HG02678 (cell line): ENCODE measurements around the gene AXIN1.
A peak's percentile ranks its signal among the peaks of the same experiment; 100 is the strongest.
"Not testable (repeated sequence)": the region's sequence is repeated elsewhere in the genome, so short reads cannot be mapped to it uniquely, and the experiment has no call there.

ENCODE experiments used
- ATAC-seq: cut with Tn5 transposase; IDR thresholded peaks from one replicate; pipeline ENCODE4 v1.9.1; 2021; ENCODE audit warnings: mild to moderate bottlenecking, moderate library complexity; ENCODE audit not compliant: unreplicated experiment

AXIN1 gene

DNA sequence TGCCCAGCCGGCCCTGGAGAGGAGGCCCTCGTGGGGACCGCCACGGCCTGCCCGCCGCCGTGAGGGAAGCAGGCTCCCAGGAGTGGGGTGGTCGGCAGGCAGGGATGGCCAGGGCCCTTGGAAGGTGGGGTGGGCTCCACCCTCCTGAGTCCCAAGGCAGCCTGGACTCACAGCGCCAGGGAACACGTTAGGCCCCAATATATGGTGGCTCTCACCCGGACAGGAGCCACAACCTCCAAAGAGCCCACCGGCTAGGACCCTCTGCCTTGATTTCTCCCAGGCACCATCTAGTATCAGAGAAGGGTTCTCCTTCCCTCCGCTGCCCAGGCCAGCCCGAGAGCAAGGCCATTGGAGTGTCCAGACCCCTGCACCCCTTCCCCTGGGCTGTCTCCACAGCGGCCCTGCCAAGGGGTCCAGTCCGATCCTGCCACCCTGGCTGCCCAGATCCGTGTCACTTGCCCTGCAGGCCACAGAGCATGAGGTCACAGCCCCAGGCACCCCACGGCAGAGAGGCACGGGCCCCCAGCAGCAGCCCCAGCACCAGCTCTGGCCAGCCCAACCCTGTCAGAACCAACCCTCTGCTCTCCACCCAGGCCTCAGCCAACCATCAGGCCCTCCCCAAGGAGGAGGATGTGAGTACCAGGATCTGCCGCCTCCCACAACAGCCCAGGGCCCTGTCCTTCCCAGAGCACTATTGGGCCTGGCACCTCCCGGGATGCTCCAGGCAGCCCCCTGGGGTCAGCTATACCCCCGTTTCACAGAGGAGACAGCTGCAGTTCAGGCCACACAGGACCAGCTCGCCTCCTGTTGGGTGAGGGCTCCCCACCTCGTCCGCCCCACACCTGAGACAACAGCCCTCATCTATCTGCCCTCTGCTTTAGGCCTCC lies 1.1 kb upstream of the AXIN1 start:
- ATAC-seq: no peak

DNA sequence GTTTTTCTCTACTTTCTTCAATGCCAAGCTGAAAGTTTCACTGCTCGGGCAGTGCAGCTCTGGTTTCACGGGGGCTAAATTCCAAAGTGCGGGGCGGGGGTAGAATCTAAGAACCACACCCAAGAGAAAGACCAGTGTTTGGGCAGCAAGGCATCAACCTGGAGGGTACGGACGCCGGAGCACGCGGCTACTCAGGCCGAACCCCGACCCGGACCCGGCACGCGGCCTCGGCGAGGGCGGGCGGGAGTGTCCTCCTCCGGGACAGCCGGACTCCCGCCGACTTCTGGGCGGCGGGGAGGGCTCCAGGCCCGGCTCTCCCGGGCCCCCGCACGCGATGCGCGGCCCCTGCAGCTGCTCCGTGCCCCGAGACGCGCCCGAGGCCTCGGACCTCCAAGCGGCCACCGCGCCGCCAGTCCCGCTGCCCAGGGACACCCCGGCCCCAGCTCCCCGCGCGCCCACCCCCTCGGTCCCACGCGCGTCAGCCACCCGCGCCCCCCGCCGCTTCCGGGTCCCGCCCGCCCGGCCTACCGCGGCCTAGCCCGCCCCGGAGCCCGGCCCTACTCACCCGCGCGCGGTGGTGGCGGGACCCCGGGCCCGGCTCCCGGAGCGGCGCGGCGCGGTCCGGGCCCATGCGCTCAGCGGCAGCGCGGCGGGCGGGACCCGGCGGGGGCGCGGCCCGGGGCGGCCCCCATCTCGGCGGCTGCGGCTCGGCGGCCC lies 561 bp downstream of the AXIN1 start:
- ATAC-seq: peak; percentile 17

DNA sequence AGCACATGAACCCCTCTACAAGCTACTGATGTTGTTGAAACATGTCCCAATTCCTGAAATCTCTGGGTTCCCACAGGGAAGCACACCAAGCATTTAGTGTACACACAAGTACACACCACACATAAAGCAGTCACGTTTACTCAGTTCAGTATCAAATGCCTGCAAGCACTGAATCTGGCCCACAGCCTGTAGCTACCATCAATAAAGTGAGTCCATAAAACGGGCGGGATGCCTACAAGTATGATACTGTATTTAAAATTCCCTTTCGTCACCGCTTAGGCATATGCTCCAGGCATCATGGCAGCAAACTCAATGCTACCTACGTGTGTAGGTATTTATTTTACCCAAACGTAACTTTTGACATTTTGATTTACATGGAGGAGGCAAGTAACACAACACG lies 2.3 kb downstream of the AXIN1 start:
- ATAC-seq: no peak

DNA sequence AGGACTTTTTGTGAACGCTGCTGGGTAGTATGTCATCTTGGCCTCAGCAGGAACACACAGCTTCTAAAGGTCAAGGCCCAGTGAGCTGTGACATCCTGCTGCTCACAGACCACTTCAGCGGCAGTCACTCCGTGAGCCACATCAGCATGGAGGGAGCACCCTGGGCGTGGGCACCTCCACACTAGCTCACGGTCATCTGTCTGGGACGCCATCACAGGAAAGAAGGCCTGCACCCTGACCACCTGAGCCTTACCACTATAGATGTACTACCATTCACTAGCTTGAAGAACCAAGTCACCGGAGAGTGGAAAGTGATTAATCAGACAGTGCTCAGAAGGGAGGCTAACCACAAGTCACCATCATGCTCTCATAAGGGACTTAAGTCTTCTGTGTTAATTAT lies 3.3 kb downstream of the AXIN1 start:
- ATAC-seq: no peak

DNA sequence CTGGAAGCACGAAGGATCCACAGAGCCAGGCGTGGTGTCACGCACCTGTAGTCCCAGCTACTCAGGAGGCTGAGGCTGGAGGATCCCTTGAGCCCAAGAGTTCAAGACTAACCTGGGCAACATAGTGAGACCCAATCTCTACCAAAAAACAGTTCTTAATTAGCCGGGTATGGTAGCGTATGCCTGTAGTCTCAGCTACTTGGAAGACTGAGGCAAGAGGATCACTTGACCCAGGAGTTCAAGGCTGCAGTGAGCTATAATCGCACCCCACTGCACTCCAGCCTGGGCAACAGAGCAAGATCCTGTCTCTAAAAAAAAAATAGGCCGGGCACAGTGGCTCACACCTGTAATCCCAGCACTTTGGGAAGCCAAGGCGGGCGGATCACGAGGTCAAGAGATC lies 4.0 kb downstream of the AXIN1 start:
- ATAC-seq: not testable (repeated sequence)

DNA sequence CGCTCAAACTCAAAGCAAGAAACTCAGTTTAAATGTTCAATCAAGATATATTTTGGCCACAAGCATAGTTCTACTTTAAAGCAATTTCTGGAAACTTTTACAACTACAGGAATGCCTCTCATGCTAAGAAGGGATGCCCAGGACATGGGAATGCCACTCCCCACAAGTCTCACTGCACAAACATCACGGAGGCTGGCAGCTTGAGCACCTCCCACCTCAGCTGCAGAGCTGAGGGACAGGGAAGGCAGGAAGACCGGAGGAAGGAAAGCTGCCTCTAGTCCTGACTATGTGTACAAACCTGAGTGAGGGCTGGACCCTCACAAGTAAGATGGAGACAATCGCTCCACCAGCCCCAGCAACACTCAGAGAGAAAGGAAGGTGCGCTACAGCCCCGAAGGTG lies 5.3 kb downstream of the AXIN1 start:
- no peak for ATAC-seq

DNA sequence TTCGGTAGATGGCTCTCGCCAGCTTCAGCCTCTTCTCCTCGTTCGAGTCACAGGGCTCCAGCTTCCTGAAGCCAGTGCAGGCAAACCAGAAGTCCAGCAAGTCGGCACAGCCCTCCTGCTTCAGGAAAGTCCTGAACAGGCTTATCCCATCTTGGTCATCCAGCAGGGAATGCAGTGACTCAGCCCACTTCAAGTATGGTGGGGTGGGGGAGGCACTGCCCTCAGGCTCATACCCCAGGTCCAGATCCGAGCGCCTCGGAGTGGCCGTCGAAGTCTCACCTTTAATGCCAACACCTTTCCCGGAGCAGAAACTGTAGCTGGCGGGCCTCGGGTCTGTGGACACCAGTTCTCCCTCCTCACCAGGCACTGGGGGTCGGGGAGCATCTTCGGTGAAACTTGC lies 5.9 kb downstream of the AXIN1 start:
- ATAC-seq: no peak

DNA sequence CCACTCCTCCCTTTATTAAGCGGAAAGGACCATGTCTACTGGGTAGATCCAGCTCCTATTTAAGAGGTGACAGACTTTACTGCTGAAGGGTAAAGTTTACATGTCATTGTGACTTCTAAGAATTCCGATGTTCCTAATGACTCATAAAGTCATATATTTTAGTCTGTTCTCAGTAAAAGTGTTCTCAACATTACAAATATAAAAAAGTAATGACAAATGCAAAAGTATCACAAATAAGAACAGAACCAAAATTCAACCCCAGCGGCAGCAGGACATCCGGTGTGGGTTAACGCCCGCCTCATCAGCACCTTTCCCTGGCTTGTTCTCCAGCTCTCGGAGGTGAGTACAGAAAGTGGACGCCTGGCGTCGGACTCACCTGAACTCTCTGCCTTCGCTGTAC lies 6.8 kb downstream of the AXIN1 start:
- ATAC-seq: no peak

DNA sequence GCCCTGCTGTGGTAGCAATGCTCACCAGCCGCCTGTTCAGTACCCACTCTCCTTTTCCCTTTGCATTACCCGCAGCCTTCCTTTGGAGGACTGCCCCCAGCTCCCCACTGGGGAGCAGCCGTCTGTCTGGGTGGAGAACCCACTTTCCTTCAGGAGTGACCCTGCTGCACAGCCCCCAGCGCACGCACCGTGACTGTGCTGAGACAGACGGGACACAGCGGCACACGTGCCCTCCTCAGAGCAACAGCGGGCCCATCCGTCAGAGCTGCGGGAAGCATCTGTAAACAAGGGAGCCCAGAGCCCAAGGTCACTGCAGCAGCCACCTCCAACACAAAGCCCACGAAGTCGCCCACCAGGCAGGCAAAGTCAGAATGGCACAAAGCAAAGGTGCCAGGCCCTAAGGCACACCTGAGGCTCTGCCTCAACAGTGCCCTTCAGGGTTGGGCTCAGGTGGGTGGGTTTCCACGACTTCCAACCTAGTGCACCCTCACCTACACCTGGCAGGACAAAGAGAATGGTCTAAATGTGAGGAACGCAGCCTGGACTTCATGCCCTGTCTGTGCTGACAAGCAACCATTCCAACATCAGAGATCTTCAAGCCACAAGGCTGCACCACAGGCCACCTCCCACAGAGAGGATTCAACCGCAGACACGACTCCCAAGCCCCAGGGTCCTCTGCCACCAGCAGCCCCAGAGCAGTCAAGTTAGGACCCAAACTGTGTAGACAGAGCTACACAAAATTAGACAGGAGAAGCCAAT lies 9.9 kb downstream of the AXIN1 start:
- ATAC-seq: no peak

DNA sequence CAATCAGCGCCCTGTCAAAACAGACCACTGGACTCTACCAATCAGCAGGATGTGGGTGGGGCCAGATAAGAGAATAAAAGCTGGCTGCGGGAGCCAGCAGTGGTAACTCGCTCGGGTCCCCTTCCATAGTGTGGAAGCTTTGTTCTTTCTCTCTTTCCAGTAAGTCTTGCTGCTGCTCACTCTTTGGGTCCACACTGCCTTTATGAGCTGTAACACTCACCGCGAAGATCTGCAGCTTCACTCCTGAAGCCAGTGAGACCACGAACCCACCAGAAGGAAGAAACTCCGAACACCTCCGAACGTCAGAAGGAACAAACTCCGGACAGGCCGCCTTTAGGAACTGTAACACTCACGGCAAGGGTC lies 10.6 kb downstream of the AXIN1 start:
- not testable (repeated sequence) for ATAC-seq

DNA sequence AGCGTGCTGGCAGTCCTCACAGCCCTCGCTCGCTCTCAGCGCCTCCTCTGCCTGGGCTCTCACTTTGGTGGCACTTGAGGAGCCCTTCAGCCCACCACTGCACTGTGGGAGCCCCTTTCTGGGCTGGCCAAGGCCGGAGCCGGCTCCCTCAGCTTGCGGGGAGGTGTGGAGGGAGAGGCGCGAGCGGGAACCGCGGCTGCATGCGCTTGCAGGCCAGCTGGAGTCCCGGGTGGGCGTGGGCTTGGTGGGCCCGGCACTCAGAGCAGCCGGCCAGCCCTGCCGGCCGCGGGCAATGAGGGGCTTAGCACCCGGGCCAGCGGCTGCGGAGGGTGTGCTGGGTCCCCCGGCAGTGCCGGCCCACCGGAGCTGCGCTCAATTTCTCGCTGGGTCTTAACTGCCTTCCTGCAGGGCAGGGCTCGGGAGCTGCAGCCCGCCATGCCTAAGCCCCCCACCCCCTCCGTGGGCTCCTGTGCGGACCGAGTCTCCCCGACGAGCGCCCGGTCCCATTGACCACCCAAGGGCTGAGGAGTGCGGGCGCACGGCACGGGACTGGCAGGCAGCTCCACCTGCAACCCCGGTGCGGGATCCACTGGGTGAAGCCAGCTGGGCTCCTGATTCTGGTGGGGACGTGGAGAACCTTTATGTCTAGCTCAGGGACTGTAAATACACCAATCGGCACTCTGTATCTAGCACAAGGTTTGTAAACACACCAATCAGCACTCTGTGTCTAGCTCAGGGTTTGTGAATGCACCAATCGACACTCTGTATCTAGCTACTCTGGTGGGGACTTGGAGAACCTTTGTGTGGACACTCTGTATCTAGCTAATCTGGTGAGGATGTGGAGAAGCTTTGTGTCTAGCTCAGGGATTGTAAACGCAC lies 11.2 kb downstream of the AXIN1 start:
- not testable (repeated sequence) for ATAC-seq

DNA sequence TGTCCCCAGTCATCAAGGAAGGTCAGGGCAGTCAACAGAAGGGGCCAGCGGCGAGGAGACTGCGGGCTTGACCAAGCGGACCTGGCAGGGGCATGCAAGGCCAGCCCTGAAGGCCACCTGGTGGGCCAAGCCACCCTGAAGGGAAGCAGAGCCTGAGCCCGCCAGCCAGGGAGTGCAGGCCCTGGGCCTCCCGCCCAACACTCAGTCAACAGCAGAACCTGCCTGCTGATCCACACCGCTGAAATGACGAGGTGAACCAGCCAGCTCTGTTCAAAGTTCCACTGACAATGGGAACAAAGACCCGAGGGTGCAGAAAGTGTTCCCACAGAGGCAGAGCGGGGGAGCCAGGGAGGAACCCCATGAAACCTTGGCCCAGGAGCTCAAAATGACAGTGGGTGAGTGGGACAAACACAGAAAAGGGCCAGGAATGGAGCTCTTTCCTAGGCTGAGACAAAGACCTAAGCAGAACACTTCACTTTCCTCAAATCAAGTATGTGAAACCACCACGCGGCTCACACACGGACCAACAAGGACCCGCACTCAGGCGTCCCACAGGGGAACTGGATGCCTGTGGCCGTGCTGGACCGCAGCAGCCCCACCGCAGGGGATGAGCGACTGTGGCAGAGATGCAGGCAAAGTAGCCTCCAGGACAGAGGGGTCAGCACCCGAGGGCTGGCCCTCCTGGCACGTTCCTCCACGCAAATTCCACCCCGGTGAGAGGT lies 12.0 kb downstream of the AXIN1 start:
- ATAC-seq: no peak

DNA sequence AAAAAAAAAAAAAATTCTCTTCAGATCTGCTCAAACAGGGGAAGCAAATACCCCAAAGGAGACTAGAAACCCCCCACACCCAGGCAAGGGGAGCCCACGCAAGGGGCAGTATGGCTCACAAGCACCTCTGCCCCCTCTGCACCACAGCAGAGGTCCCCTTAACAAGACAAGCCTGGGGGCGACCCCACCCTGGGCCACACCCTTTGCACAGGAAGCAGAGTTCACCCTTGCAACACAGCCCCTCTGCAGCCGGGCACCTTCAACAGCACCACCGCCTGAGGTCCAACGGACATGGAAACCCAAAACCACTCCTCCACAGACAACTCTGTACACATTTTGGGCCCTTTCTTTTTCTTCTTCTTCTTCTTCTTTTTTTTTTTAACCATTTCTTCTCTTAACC lies 12.8 kb downstream of the AXIN1 start:
- ATAC-seq: no peak

DNA sequence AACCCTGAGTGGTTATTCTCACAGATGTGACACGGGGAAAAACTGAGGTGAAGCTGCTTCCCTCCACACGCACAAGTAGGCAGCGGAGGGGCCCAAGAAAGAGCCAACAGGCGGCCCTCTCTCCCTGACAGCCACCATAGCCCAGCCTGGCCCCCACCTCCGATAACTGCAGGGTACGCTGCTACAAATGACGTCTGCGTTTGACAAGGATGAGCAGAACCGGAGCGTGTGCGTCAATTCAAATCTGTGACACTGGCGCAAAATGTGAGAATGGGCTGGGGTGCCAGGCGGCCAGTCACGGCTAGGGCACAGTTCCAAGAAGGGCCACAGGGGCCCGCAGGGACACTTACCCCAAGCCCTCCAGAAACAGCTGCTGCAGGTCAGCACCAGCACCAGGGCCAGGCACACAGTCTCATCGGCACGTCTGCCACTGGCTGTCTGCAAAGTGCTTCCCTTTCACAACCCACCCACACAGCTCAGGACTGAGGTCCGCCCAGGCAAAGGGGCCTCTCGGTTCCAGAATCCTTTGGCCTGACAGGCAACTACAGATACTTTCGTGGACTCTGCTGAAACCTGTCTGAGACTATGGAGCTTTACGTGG lies 14.4 kb downstream of the AXIN1 start:
- no peak for ATAC-seq

DNA sequence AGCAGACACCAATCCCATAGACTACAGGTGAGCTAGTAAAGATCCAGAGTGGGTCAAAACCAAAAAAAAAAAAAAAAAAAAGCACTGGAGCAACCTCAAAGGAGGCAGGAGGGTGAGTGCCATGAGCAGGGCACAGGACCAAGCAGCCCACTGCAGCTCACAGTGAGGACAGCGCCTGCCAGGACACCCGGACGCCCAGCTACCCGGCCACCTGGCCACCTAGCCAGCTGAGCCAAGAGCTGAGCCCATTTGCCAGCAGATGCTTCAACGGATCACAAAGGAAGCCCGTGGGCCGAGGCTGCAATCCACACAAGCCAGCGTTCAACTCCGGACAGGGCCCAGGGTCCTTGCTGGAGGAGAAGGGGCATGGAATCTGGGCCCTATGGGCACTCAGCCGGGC lies 15.1 kb downstream of the AXIN1 start:
- no peak for ATAC-seq

DNA sequence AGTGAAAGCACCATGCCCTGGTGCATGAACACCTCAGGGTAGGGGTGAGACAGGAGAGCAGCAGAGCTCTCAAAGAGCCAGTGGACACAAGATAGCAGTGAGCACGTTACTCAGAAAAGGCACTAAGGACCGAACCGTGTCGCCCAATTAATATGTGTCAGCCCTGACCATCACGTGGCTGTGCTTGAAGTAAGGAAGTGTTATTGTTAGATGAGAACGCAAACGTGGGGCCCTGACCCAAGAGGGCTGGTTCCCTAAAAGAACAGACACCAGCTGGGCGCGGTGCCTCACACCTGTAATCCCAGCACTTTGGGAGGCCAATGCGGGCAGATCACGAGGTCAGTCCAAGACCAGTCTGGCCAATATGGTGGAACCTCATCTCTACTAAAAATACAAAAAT lies 16.3 kb downstream of the AXIN1 start:
- no peak for ATAC-seq

DNA sequence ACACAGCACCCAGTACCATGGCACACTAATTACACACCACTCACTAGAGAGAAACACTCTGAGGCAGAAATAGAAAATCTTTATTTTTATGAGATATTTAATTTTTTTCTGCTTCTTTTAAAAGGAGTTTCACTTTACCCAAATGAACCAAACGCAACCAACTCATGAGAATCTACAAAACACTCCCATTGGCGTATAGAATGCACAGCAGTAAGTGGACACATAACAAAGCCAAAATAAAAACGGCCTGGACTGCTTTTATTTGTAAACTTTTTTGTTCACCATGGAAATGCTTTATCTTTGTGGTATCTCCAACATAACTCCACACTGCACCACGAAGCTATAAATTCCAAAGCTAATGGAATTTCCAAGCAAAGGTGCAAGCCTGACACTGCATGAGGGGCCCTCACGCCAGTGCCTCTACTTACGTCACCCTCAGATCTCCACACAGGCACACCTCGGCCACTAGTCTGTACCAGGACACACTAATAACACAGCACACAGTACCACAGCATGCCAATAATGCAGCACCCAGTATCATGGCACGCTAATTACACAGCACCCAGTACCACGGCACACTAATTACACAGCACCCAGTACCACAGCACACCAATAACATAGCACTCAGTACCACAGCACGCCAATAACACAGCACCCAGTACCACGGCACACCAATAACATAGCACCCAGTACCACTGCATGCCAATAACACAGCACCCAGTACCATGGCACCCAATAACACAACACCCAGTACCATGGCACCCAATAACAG lies 17.5 kb downstream of the AXIN1 start:
- ATAC-seq: not testable (repeated sequence)

DNA sequence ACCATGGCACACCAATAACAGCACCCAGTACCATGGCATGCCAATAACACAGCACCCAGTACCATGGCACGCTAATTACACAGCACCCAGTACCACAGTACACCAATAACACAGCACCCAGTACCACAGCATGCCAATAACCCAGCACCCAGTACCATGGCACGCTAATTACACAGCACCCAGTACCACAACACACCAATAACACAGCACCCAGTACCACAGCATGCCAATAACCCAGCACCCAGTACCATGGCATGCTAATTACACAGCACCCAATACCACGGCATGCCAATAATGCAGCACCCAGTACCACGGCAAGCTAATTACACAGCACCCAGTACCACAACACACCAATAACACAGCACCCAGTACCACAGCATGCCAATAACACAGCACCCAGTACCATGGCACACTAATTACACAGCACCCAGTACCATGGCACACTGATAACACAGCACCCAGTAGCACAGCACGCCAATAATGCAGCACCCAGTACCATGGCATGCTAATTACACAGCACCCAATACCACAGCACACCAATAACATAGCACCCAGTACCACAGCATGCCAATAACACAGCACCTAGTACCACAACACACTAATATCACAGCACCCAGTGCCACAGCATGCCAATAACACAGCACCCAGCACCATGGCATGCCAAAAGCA lies 18.2 kb downstream of the AXIN1 start:
- ATAC-seq: not testable (repeated sequence)
